GM18951 (cell line): Measurements from ENCODE around the gene FBXL15.

Experiments used
- POLR2A ChIP-seq: IDR thresholded peaks from 4 replicates; pipeline ENCODE4 v1.6.1; 2011; ENCODE audit warnings: mild to moderate bottlenecking; ENCODE audit not compliant: insufficient read length, insufficient read depth; ENCODE audit errors: extremely low read depth
- in situ Hi-C: fragments of 300-500 bp; cut with MboI; formaldehyde crosslinking; loops from one replicate; pipeline ENCODE4 v1.12.0; 2022; ENCODE audit warnings: low sequenced_read_pairs, mixed read lengths, inconsistent platforms; ENCODE audit not compliant: unreplicated experiment

The FBXL15 gene

GRCh38 chr10:102394801-102395399, 25.7 kb upstream of the FBXL15 start:
- TF ChIP-seq POLR2A: no peak
- in situ Hi-C loops: no loop called here

DNA sequence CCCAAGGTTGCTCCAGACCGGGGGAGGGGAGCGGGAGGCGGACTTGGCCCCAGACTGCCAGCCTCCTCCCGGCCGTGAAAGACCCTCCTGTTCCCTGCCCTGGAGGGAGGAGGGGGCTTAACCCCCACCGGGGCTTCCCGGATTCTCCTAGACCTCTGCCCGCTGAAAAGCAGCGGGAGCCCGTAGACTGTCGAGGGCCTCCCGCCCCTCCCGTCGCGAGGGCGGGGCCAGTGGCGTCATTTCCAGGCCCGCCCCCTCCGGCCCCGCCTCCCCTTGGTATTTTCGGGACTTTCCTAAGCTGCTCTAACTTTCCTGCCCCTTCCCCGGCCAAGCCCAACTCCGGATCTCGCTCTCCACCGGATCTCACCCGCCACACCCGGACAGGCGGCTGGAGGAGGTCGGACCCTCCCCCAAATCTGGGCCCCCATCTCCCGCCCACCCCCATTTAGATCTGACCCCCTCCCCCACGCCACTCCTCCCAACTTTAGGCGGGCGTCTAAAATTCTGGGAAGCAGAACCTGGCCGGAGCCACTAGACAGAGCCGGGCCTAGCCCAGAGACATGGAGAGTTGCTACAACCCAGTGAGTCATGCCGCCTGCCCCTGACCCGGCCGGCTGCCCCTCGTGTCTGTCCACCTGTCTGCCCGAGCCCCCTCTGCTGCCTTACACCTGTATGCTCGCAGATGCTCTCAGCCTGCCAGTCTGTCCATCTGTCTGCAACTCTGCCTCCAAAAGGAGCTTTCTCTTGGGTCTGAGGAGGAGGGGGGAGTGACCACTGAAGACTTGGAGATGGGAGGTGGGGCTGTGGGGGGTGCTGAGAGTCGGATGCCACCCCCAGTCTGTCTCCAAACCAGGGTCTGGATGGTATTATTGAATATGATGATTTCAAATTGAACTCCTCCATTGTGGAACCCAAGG, 25.0 kb upstream of the FBXL15 start, which contains the start of gene NFKB2:
TSS of gene NFKB2 (plus strand) at position 306 of the 917 bp plus-strand sequence. CDS start at position 561, 255 bp downstream.
- TF ChIP-seq POLR2A: peak; percentile 55
- in situ Hi-C loops: no loop called here

DNA sequence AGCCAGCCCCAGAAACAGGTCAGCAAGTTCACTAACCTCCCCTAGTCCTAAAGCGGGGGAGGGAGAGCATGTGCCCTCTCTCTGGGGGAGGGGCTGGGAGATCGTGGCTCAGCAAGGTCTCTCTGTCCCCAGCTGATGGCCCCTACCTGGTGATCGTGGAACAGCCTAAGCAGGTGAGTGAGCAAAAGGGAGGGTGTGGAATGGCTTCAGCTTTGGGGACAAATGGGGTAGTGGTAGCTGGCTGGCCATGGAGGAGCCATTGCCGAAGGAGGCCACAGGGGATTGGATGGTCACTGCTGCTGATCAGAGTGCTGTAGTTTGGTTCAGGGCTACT, 24.4 kb upstream of the FBXL15 start:
- in situ Hi-C loops: no loop called here
- TF ChIP-seq POLR2A: no peak

- TF ChIP-seq POLR2A: no peak
- in situ Hi-C loops: no loop called here
These were observed 23.9 kb upstream of the FBXL15 start for GRCh38 chr10:102396730-102397151.

DNA sequence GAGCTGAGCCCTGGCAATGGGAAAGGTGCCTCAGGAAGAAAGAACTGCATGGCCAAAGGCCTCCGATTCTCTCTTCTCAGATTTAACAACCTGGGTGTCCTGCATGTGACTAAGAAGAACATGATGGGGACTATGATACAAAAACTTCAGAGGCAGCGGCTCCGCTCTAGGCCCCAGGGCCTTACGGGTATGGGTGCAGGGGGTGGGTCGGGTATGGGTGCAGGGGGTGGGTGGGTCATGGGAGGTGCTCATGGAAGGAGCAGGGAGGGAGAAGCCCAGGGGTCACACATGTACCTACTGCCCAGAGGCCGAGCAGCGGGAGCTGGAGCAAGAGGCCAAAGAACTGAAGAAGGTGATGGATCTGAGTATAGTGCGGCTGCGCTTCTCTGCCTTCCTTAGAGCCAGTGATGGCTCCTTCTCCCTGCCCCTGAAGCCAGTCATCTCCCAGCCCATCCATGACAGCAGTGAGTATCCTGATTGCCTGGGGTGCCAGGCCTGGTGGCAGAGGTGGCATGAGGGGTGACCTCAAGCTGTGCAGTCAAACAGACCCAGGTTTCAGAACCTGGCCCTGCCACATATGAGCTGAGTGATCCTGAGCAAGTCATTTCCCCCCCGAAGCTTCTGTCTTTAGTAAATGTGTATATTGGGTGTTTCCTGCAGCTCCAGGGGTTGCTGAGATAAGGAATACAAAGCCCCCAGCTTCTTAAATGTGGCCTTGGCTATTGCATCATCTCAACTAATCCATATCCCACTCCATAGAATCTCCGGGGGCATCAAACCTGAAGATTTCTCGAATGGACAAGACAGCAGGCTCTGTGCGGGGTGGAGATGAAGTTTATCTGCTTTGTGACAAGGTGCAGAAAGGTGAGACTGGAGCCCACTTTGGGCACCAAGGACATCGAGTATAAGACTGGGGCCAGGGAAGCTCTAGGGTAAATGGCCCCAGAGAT, 23.1 kb upstream of the FBXL15 start:
- in situ Hi-C loops: no loop called here
- TF ChIP-seq POLR2A: no peak

DNA sequence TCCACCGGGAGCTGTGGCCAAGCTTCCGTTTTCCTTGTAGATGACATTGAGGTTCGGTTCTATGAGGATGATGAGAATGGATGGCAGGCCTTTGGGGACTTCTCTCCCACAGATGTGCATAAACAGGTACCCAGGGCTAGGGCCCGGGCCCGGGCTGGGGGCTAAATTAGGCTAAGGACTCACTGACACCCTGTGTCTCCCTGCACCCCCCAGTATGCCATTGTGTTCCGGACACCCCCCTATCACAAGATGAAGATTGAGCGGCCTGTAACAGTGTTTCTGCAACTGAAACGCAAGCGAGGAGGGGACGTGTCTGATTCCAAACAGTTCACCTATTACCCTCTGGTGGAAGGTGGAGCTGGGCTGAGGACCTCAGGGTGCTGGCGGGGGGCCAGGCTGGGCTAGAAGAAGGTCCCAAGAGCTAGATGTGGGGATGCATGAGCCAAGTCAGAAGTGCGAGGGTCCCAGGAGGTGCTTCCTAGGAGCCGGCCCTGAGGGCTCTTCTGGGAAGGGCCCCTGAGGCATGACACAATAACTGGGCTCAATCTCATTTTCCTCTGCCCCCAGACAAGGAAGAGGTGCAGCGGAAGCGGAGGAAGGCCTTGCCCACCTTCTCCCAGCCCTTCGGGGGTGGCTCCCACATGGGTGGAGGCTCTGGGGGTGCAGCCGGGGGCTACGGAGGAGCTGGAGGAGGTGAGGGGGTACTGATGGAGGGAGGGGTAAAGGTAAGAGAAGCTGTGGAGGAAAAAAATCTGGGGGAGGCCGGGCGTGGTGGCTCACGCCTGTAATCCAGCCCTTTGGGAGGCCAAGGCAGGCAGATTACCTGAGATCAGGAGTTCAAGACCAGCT, 22.2 kb upstream of the FBXL15 start:
- in situ Hi-C loops: no loop called here
- TF ChIP-seq POLR2A: no peak

- peak; percentile 58 for TF ChIP-seq POLR2A
- in situ Hi-C loops: no loop called here
These were observed 21.2 kb upstream of the FBXL15 start for GRCh38 chr10:102399217-102400021.

GRCh38 chr10:102400076-102400475, 20.6 kb upstream of the FBXL15 start:
- no peak for TF ChIP-seq POLR2A
- in situ Hi-C loops: no loop called here

GRCh38 chr10:102400598-102401341, 19.9 kb upstream of the FBXL15 start:
- in situ Hi-C loops: no loop called here
- peak; percentile 20 for TF ChIP-seq POLR2A

DNA sequence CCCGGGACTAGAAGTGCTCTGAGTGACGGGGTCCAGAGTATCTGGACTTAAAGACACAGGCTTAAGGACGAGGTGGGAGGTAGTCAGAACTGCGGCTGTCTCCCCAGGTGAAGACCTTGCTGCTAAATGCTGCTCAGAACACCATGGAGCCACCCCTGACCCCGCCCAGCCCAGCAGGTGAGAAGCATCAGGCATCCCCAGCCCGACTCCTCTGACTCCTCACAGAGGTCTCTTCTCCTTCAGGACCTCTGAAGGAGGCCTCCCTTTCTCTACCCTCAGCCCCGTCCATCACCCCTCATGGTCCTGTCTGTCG, 19.3 kb upstream of the FBXL15 start:
- in situ Hi-C loops: no loop called here

DNA sequence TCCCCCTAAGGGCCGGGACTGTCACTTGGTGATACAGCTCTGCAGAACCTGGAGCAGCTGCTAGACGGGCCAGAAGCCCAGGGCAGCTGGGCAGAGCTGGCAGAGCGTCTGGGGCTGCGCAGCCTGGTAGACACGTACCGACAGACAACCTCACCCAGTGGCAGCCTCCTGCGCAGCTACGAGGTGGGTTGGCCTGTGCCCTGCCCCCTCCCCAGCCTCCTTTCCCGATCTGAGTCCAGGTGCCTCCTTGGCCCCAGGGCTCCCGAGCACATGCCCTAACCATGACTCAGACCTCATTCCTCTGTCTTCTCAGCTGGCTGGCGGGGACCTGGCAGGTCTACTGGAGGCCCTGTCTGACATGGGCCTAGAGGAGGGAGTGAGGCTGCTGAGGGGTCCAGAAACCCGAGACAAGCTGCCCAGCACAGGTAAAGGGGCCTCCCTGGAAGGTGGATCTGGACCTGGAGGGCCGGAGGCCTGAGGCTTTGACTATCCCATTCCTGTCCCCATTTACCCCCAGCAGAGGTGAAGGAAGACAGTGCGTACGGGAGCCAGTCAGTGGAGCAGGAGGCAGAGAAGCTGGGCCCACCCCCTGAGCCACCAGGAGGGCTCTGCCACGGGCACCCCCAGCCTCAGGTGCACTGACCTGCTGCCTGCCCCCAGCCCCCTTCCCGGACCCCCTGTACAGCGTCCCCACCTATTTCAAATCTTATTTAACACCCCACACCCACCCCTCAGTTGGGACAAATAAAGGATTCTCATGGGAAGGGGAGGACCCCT, 18.7 kb upstream of the FBXL15 start:
- no peak for TF ChIP-seq POLR2A
- in situ Hi-C loops: no loop called here

More for the DNA sequence above, 19.3 kb upstream of the FBXL15 start:
- TF ChIP-seq POLR2A: no peak

- no peak for TF ChIP-seq POLR2A
- in situ Hi-C loops: no loop called here
These were observed 18.1 kb upstream of the FBXL15 start for GRCh38 chr10:102402512-102402896.
